ENCODE measurements around the gene RCE1. TPM values are rescaled to one million over a fixed set of nuclear protein-coding genes. Genes with fewer than 3 reads are reported as not detected.

The RCE1 gene
- total and polyA plus RNA-seq, 3 donors from 2014 or later, result 26.4 to 56.9 (median 54.3) TPM

DNA sequence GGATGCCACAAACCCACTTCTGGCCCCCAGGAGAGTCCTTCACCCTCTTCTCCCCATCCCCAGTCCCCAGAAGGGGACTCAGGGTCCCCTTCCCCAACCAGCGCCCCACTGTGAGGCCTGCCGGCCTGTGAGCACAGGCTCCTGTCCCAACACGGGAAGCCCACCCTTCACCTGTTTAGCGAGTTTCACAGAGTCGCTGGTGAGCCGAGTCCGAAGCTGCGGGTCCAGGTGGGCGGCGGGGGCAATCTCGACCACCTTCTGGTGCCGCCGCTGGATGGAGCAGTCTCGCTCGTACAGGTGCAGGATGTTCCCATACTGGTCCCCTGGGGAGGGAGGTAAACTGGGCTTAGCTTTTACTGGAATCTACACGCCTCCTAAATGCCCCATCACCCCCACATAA, 26.9 kb downstream of the RCE1 start:
- WGBS, 2 donors, result 94 to 100% methylated on average over 3 to 16 of the region's 16 CpGs
- no peaks in the 10 kb centered on the region for H3K4me1 ChIP-seq
- intact Hi-C loops (cut with DNase I; ENCODE audit: low total_unique reads), result no loop called here
- H3K9me3 ChIP-seq, result no peaks in the 10 kb centered on the region
- no peaks in the 10 kb centered on the region for H3K27me3 ChIP-seq
- no peak for DNase-seq
- H3K4me3 ChIP-seq, result no peak overlapping the region
- TF ChIP-seq CTCF (IDR thresholded peaks at IDR 0.05) (no peak), POLR2A (IDR thresholded peaks at IDR 0.05) (no peak)
- H3K36me3 ChIP-seq (ENCODE audit: low read depth, missing control alignments), result no peaks in the 10 kb centered on the region
- no peak overlapping the region for H3K27ac ChIP-seq

GRCh38 chr11:66870616-66871520, 27.6 kb downstream of the RCE1 start:
- no peak for DNase-seq
- Histone ChIP-seq H3K36me3 (ENCODE audit: low read depth, missing control alignments) (no peaks in the 10 kb centered on the region), H3K27ac (no peak overlapping the region), H3K4me1 (no peaks in the 10 kb centered on the region), H3K9me3 (no peaks in the 10 kb centered on the region), H3K27me3 (no peaks in the 10 kb centered on the region), H3K4me3 (no peak overlapping the region)
- intact Hi-C loops (cut with DNase I; ENCODE audit: low total_unique reads), result no loop called here
- TF ChIP-seq CTCF (IDR thresholded peaks at IDR 0.05) (no peak), POLR2A (IDR thresholded peaks at IDR 0.05) (no peak)
- whole genome bisulfite sequencing, 2 donors, result 94 to 95% methylated on average over 19 to 39 of the region's 39 CpGs

GRCh38 chr11:66871521-66871901, 28.3 kb downstream of the RCE1 start:
- Histone ChIP-seq H3K4me3 (no peak overlapping the region), H3K9me3 (no peaks in the 10 kb centered on the region), H3K36me3 (ENCODE audit: low read depth, missing control alignments) (no peaks in the 10 kb centered on the region), H3K4me1 (no peaks in the 10 kb centered on the region), H3K27ac (no peak overlapping the region), H3K27me3 (no peaks in the 10 kb centered on the region)
- TF ChIP-seq POLR2A (IDR thresholded peaks at IDR 0.05) (no peak), CTCF (IDR thresholded peaks at IDR 0.05) (no peak)
- WGBS, 2 donors, result 94 to 96% methylated on average over 17 to 18 of the region's 18 CpGs
- DNase-seq, result no peak
- intact Hi-C loops (cut with DNase I; ENCODE audit: low total_unique reads), result no loop called here

DNA sequence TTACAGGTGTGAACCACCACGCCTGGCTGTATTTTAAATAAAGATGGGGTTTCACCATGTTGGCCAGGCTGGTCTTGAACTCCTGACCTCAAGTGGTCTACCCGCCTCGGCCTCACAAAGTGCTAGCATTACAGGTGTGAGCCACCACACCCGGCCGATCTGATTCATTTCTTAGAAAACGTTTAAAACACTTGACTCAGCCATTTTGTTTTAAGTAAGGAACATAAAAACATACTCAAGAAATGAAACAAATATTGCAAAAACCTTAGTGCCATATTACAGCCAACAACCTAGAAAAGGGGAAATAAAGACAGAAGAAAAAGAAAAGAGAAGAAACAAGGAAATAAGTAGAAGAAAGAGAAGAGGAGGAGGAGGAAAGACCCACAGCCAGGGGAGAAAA, 31.0 kb downstream of the RCE1 start:
- TF ChIP-seq CTCF (IDR thresholded peaks at IDR 0.05) (no peak), POLR2A (IDR thresholded peaks at IDR 0.05) (no peak)
- H3K4me1 ChIP-seq, result no peaks in the 10 kb centered on the region
- H3K27me3 ChIP-seq, result no peaks in the 10 kb centered on the region
- intact Hi-C loops (cut with DNase I; ENCODE audit: low total_unique reads), result no loop called here
- H3K27ac ChIP-seq, result no peak overlapping the region
- no peaks in the 10 kb centered on the region for H3K36me3 ChIP-seq (ENCODE audit: low read depth, missing control alignments)
- no peaks in the 10 kb centered on the region for H3K9me3 ChIP-seq
- WGBS, 2 donors, result 88 to 93% methylated on average over 6 of the region's 6 CpGs
- H3K4me3 ChIP-seq, result no peak overlapping the region
- DNase-seq, result no peak

DNA sequence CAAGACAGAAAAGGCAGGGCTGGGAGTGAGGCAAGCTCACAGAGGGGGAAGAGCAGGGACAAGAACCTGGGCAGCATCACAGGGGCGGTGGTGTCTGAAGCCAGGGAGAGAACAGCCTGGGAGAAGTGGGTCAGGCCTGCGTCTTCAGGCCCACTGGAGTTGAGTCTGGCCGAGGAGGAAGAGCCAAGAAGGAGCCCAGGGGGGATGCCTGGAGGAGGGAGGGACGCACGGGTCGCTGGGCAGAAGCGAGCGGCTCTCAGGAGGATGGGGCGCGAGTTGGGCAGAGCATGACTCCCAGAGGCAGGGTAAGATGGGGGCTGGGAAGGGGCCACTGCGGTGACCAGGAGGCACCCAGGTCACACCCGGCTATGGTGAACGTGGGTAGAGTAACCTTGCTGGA, 32.1 kb downstream of the RCE1 start:
- H3K4me3 ChIP-seq, result no peak overlapping the region
- 87 to 92% methylated on average over 13 of the region's 13 CpGs for WGBS, 2 donors
- H3K27ac ChIP-seq, result no peak overlapping the region
- no peaks in the 10 kb centered on the region for H3K36me3 ChIP-seq (ENCODE audit: low read depth, missing control alignments)
- TF ChIP-seq POLR2A (IDR thresholded peaks at IDR 0.05), result no peak
- no peak for TF ChIP-seq CTCF (IDR thresholded peaks at IDR 0.05)
- intact Hi-C loops (cut with DNase I; ENCODE audit: low total_unique reads), result no loop called here
- H3K4me1 ChIP-seq, result no peaks in the 10 kb centered on the region
- no peaks in the 10 kb centered on the region for H3K27me3 ChIP-seq
- no peaks in the 10 kb centered on the region for H3K9me3 ChIP-seq
- no peak for DNase-seq

Data from testis (tissue), 3 donors.